NCI-H82 treated with DMSO at 0.1 percent for 48 hours (cell line): ENCODE results near the gene POGZ.
A peak's percentile ranks its signal among the peaks of the same experiment; 100 is the strongest.

ENCODE experiments used
- DNase-seq: peaks from one replicate; lab custom pipeline; 2025; ENCODE audit not compliant: unreplicated experiment; lab: John Stamatoyannopoulos, UW

POGZ gene

GRCh38 chr1:151459331-151460046 is at the start of gene POGZ:
POGZ (minus strand) TSS chr1:151459494; CDS start chr1:151442204, 17,290 bp downstream.
- peak; percentile 88 for DNase-seq

- no peak for DNase-seq
These were observed 49.5 kb upstream of the POGZ start for GRCh38 chr1:151508833-151509232.

GRCh38 chr1:151504759-151505158 is 45.5 kb upstream of the POGZ start:
- no peak for DNase-seq

GRCh38 chr1:151504252-151504651 is 45.0 kb upstream of the POGZ start:
- DNase-seq = no peak

- DNase-seq = no peak
These were observed 43.8 kb upstream of the POGZ start for GRCh38 chr1:151502859-151503780.

GRCh38 chr1:151502035-151502700 is 42.9 kb upstream of the POGZ start:
- DNase-seq = no peak

GRCh38 chr1:151501474-151501873 is 42.2 kb upstream of the POGZ start:
- no peak for DNase-seq

GRCh38 chr1:151499930-151500329 is 40.6 kb upstream of the POGZ start:
- no peak for DNase-seq

- DNase-seq = no peak
These were observed 40.1 kb upstream of the POGZ start for GRCh38 chr1:151499365-151499764.

GRCh38 chr1:151495316-151495715 is 36.0 kb upstream of the POGZ start:
- no peak for DNase-seq

- DNase-seq = no peak
These were observed 35.5 kb upstream of the POGZ start for GRCh38 chr1:151494741-151495281.

GRCh38 chr1:151493042-151493441 is 33.7 kb upstream of the POGZ start:
- DNase-seq = no peak

- no peak for DNase-seq
These were observed 32.8 kb upstream of the POGZ start for GRCh38 chr1:151492120-151492519.

GRCh38 chr1:151491641-151492040 is 32.3 kb upstream of the POGZ start:
- DNase-seq = no peak

- DNase-seq = no peak
These were observed 27.3 kb upstream of the POGZ start for GRCh38 chr1:151486557-151486956.

GRCh38 chr1:151485685-151486255 is 26.5 kb upstream of the POGZ start:
- no peak for DNase-seq

- no peak for DNase-seq
These were observed 22.7 kb upstream of the POGZ start for GRCh38 chr1:151482017-151482416.

GRCh38 chr1:151479462-151479861 is 20.2 kb upstream of the POGZ start:
- DNase-seq = no peak

- no peak for DNase-seq
These were observed 19.6 kb upstream of the POGZ start for GRCh38 chr1:151478923-151479322.

GRCh38 chr1:151478140-151478812 is 19.0 kb upstream of the POGZ start:
- DNase-seq = no peak
